Measurements from ENCODE around the gene LITAF.
"Not testable (repeated sequence)": the region's sequence is repeated elsewhere in the genome, so short reads cannot be mapped to it uniquely, and the experiment has no call there.

The LITAF gene

GRCh38 chr16:11620243-11621003 is 33.7 kb upstream of the LITAF start:
- no peak for DNase-seq (ENCODE audit: low read depth in 2 of 2)

- no peak for DNase-seq (ENCODE audit: low read depth in 2 of 2)
These were observed 32.7 kb upstream of the LITAF start for GRCh38 chr16:11619327-11619851.

GRCh38 chr16:11618107-11618717 is 31.5 kb upstream of the LITAF start:
- no peak for DNase-seq (ENCODE audit: low read depth in 2 of 2)

GRCh38 chr16:11615748-11616447 is 29.2 kb upstream of the LITAF start:
- no peak for DNase-seq (ENCODE audit: low read depth in 2 of 2)

GRCh38 chr16:11614587-11615175 is 28.0 kb upstream of the LITAF start:
- DNase-seq (ENCODE audit: low read depth in 2 of 2), result no peak

GRCh38 chr16:11613381-11614303 is 26.9 kb upstream of the LITAF start:
- DNase-seq (ENCODE audit: low read depth in 2 of 2), result no peak

- no peak for DNase-seq (ENCODE audit: low read depth in 2 of 2)
These were observed 25.9 kb upstream of the LITAF start for GRCh38 chr16:11612665-11613025.

- DNase-seq (ENCODE audit: low read depth in 2 of 2), result no peak
These were observed 25.3 kb upstream of the LITAF start for GRCh38 chr16:11611871-11612664.

- DNase-seq (ENCODE audit: low read depth in 2 of 2), result no peak
These were observed 23.9 kb upstream of the LITAF start for GRCh38 chr16:11610580-11610979.

- no peak for DNase-seq (ENCODE audit: low read depth in 2 of 2)
These were observed 23.4 kb upstream of the LITAF start for GRCh38 chr16:11610121-11610505.

GRCh38 chr16:11609474-11610120 is 22.9 kb upstream of the LITAF start:
- no peak for DNase-seq (ENCODE audit: low read depth in 2 of 2)

- DNase-seq (ENCODE audit: low read depth in 2 of 2), result no peak
These were observed 19.2 kb upstream of the LITAF start for GRCh38 chr16:11605891-11606290.

GRCh38 chr16:11605564-11605886 is 18.8 kb upstream of the LITAF start:
- no peak for DNase-seq (ENCODE audit: low read depth in 2 of 2)

- no peak for DNase-seq (ENCODE audit: low read depth in 2 of 2)
These were observed 18.3 kb upstream of the LITAF start for GRCh38 chr16:11604783-11605563.

GRCh38 chr16:11604296-11604695 is 17.6 kb upstream of the LITAF start:
- DNase-seq (ENCODE audit: low read depth in 2 of 2), result not testable (repeated sequence)

- DNase-seq (ENCODE audit: low read depth in 2 of 2), result no peak
These were observed 16.6 kb upstream of the LITAF start for GRCh38 chr16:11603331-11603750.

GRCh38 chr16:11602321-11602720 is 15.6 kb upstream of the LITAF start:
- no peak for DNase-seq (ENCODE audit: low read depth in 2 of 2)

GRCh38 chr16:11601911-11602310 is 15.2 kb upstream of the LITAF start:
- DNase-seq (ENCODE audit: low read depth in 2 of 2), result no peak

GRCh38 chr16:11601425-11601824 is 14.7 kb upstream of the LITAF start:
- DNase-seq (ENCODE audit: low read depth in 2 of 2), result no peak
